Esophagus muscularis mucosa (tissue), 3 donors: Measurements from ENCODE around the gene LINC00632.

Experiments used
- POLR2A ChIP-seq: fragments of 450-650 bp; IDR thresholded peaks from one replicate; pipeline ENCODE4 v1.6.1; 2017; ENCODE audit warnings: antibody characterized with exemption, moderate library complexity, mild to moderate bottlenecking, low read depth
- POLR2AphosphoS5 ChIP-seq, 2 donors: sonication (generic); formaldehyde crosslinking; IDR thresholded peaks; one replicate each; pipeline ENCODE4 v1.6.1; 2017; ENCODE audit warnings: antibody characterized with exemption in 2 of 2
- TF ChIP-seq, protein P1 (sequence below), 3 experiments: fragments of 200-600 bp in 2 of 3; fragments of 450-650 bp in 1 of 3; sonication (generic) in 2 of 3; IDR thresholded peaks; one replicate each; pipeline ENCODE4 v1.5.1; 2017 to 2019; ENCODE audit warnings: antibody characterized with exemption in 3 of 3, mild to moderate bottlenecking in 2 of 3, moderate library complexity in 1 of 3

DNA sequence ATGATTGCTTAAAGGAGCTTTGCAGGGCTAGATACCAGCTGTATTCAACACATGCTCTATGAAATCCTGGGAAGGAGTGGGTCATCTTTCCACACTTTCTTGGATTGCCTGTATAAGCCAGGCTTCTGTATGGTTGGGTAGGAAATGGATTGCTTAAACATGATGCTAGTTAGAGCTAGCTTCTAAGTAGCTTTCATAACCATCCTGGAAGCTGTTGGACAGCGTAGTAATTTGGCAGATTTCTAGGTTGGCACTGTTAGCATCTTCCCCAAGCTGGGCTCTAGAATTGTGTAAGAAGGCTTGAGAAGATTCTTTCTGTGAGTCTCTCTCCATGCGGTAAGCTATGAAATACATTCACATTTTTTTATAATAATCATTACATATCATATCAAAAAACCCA, 127.3 kb downstream of the LINC00632 start:
- no peak for TF ChIP-seq POLR2AphosphoS5 (IDR thresholded peaks at IDR 0.05)
- TF ChIP-seq, protein P1, sequence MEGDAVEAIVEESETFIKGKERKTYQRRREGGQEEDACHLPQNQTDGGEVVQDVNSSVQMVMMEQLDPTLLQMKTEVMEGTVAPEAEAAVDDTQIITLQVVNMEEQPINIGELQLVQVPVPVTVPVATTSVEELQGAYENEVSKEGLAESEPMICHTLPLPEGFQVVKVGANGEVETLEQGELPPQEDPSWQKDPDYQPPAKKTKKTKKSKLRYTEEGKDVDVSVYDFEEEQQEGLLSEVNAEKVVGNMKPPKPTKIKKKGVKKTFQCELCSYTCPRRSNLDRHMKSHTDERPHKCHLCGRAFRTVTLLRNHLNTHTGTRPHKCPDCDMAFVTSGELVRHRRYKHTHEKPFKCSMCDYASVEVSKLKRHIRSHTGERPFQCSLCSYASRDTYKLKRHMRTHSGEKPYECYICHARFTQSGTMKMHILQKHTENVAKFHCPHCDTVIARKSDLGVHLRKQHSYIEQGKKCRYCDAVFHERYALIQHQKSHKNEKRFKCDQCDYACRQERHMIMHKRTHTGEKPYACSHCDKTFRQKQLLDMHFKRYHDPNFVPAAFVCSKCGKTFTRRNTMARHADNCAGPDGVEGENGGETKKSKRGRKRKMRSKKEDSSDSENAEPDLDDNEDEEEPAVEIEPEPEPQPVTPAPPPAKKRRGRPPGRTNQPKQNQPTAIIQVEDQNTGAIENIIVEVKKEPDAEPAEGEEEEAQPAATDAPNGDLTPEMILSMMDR (IDR thresholded peaks at IDR 0.05), result no peak
- no peak for TF ChIP-seq POLR2A
